ENCODE data around the gene MYLIP.

MYLIP gene

GRCh38 chr6:16089232-16090062 lies 39.4 kb upstream of the MYLIP start:
- H3K4me3 ChIP-seq (ENCODE audit: low read depth, low read length) = no peak overlapping the region
- no peak overlapping the region for H3K27ac ChIP-seq (ENCODE audit: extremely low read depth, low read depth, low read length)
- POLR2A ChIA-PET = interaction anchor here (1.6 kb wide), 1 partner anchor 39 kb away, joined by 5 read pairs; the partner anchor contains the start of gene MYLIP
- H3K4me1 ChIP-seq (ENCODE audit: control insufficient read depth, insufficient read depth, low read length) = no peaks in the 10 kb centered on the region
- no peaks in the 10 kb centered on the region for H3K36me3 ChIP-seq (ENCODE audit: control insufficient read depth in 2 of 2, insufficient read depth in 1 of 2, low read length in 2 of 2)
- CTCF ChIA-PET = interaction anchor here (1.4 kb wide), 1 partner anchor 398 kb away, joined by 5 read pairs; no protein-coding TSS in a partner anchor
- no peaks in the 10 kb centered on the region for H3K9me3 ChIP-seq (ENCODE audit: control insufficient read depth, insufficient read depth, low read depth, low read length)
- TF ChIP-seq BCL11B (tag by site-specific recombination; IDR thresholded peaks at IDR 0.05; ENCODE audit: low read depth) (no peak), ZNF133 (tag by site-specific recombination; IDR thresholded peaks at IDR 0.05) (0 out of 2 replicates have a peak, but pooled peaks have one; percentile 13), OSR2 (tag by site-specific recombination; IDR thresholded peaks at IDR 0.05) (0 out of 2 replicates have a peak, but pooled peaks have one; percentile 30), SCRT2 (tag by site-specific recombination; IDR thresholded peaks at IDR 0.05) (peak; percentile 14; the same call in 1 of the 2 replicates), ZNF692 (tag by site-specific recombination; IDR thresholded peaks at IDR 0.05) (0 out of 2 replicates have a peak, but pooled peaks have one; percentile 31), BCL11A (tag by site-specific recombination; IDR thresholded peaks at IDR 0.05; ENCODE audit: low read depth) (no peak)

- Histone ChIP-seq H3K36me3 (ENCODE audit: control insufficient read depth in 2 of 2, insufficient read depth in 1 of 2, low read length in 2 of 2) (no peaks in the 10 kb centered on the region), H3K4me1 (ENCODE audit: control insufficient read depth, insufficient read depth, low read length) (no peaks in the 10 kb centered on the region), H3K4me3 (ENCODE audit: low read depth, low read length) (no peak overlapping the region), H3K9me3 (ENCODE audit: control insufficient read depth, insufficient read depth, low read depth, low read length) (no peaks in the 10 kb centered on the region), H3K27ac (ENCODE audit: extremely low read depth, low read depth, low read length) (no peak overlapping the region)
- CTCF ChIA-PET = no interaction called here
- TF ChIP-seq ZNF664 (tag by site-specific recombination; IDR thresholded peaks at IDR 0.05) (no peak), ZNF610 (tag by site-specific recombination; IDR thresholded peaks at IDR 0.05; ENCODE audit: borderline replicate concordance) (no peak), ZNF214 (tag by site-specific recombination; IDR thresholded peaks at IDR 0.05; ENCODE audit: borderline replicate concordance) (no peak), ZNF449 (tag by site-specific recombination; IDR thresholded peaks at IDR 0.05) (no peak), ZNF112 (tag by site-specific recombination; IDR thresholded peaks at IDR 0.05) (no peak), ZNF426 (tag by site-specific recombination; IDR thresholded peaks at IDR 0.05) (no peak)
- POLR2A ChIA-PET = interaction anchor here (1.6 kb wide), 1 partner anchor 38 kb away, joined by 5 read pairs; the partner anchor contains the start of gene MYLIP
Observed at GRCh38 chr6:16090452-16090851, 38.4 kb upstream of the MYLIP start.

GRCh38 chr6:16090920-16091319 lies 38.0 kb upstream of the MYLIP start:
- Histone ChIP-seq H3K36me3 (ENCODE audit: control insufficient read depth in 2 of 2, insufficient read depth in 1 of 2, low read length in 2 of 2) (no peaks in the 10 kb centered on the region), H3K4me3 (ENCODE audit: low read depth, low read length) (no peak overlapping the region), H3K9me3 (ENCODE audit: control insufficient read depth, insufficient read depth, low read depth, low read length) (no peaks in the 10 kb centered on the region), H3K27ac (ENCODE audit: extremely low read depth, low read depth, low read length) (no peak overlapping the region), H3K4me1 (ENCODE audit: control insufficient read depth, insufficient read depth, low read length) (no peaks in the 10 kb centered on the region)
- POLR2A ChIA-PET = no interaction called here
- CTCF ChIA-PET = no interaction called here
- TF ChIP-seq TSHZ1 (tag by site-specific recombination; IDR thresholded peaks at IDR 0.05; ENCODE audit: borderline replicate concordance) (no peak), ZNF792 (tag by site-specific recombination; IDR thresholded peaks at IDR 0.05) (no peak)
